RKO (cell line): ENCODE measurements around the gene TRPV5.

Experiments
- DNase-seq: peaks from one replicate; pipeline ENCODE4 v3.0.0-alpha.2; 2016; ENCODE audit warnings: low spot score

Gene TRPV5

DNA sequence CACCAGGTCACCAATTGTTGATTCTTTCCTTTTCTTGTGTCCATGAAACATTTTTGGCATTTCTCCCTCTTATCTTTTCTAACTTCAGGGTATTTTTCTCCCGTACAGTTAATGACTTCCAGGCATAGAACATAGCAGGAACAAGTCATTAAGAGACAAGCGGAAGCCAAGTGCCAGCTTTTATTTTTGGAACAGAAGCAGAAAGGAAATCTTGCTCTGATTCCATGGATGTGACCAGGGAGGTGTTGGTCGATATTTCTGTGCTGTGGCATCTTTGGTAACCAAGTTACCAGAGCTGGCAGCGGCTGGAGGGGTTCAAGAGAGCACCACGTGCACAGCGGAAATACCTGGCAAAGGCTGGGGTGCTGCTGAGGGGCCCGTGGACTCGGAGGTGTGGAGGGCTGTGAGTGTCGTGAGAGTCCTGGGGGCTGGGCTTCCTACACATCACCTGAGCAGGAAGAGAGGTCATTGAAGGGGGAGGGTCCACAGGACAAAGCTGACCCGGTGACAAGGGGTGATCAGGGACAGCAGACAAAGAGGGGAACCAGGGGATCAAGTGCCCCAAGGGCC, 7.5 kb upstream of the TRPV5 start:
- no peak for DNase-seq

DNA sequence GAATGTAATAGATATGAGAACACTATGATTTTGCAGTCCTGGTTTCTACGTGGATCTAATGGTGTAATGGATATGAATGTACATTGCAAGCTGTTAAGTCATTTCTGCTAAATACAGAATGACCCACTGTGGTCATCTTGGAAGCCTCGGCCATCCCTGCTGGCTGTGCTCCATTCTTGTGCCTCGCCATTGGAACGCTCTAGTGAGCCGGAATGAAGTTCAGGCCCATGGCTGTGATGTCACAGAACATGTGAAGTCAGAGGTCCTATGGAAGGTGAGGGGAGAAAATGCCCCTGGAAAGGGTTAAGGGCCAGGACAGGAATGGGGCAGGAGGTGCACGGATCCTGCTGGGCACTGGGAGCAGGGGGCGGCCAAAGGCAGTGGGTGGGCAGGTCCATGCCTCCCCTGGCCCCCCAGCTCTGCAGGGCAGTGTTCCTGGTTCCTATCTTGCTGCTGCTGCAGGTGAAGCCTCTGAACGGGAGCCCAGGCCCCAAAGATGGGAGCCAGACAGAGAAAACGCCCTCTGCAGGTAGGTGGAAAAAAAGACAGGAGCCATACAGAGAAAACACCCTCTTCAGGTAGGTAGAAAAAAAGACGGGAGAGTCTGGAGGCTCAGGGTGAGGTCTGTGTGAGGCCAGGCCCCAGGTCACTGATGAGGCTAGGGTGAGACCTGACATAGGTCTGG, 5.8 kb upstream of the TRPV5 start, which contains the start of gene LLCFC1:
Gene LLCFC1, plus strand, starts transcription at position 259 of the 685 bp plus-strand sequence. Its CDS starts 138 bp downstream, at position 397.
- no peak for DNase-seq

DNA sequence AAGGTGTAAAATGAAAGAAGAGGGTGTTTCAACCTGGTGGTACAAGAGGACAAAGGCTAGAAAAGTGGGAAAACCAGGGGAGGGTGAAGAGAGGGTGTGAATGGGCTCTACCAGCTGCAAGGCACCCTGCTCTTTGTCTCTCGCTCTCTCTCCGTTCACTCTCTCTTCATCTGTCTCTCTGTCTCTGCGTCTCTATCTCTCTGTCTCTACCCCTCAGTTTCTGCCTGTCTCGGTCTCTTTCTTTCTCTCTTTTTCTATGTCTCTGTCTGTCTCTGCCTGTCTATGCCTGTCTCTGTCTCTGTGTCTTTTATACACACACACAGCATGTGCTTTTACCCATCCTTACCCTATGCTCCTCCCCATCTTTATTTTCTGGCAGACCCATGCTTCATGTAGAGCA, 5.1 kb upstream of the TRPV5 start:
- no peak for DNase-seq

DNA sequence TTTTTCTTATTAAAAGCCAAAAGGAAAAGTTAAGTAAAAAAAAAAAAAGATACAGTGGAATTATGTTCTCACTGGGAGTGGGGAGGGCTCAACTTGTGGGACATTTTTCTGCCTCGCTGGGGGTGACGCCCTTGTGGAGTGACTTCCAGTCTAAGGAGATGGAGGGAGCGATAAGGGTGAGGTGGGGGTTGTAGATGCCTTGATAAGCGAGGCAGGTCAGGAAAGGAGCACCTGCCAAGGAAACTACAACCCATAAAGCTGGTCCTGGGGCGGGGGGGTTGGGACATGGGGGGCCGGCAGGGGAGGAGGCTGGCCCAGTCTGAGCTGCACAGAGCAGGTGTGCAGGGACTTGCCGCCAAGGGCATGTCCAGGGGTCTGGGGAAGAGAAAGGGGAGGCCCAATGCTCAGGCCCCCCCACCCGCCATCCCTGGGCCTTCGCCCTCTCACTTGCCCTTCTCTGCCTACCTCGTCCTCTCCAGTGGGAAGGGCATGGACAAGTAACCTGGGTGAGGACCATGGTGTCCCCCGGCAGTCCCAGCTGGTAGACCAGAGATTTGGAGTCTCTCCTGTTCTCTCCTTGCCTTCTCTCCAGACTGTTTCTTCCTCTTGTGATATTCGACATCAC, 2.5 kb upstream of the TRPV5 start:
- DNase-seq: no peak

DNA sequence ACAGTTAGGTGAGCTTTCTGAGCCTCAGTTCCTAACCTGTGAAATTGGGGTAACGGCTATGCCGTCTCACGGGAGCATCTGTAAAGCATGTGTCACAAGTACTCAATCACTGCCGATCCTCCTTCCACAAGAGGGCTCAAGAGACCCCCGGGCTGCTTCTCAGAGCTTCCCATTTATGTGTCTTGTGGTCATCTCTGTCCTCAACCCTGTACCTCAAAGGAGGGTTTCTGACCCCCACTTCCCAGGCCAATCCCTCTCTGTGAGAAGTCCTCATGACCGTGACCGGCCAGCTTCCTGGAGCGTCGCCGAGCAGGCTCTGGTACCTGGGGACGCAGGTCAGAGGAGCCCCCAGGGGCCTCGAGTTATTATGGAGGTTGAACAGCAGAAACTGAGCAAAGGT, 510 bp upstream of the TRPV5 start:
- no peak for DNase-seq

DNA sequence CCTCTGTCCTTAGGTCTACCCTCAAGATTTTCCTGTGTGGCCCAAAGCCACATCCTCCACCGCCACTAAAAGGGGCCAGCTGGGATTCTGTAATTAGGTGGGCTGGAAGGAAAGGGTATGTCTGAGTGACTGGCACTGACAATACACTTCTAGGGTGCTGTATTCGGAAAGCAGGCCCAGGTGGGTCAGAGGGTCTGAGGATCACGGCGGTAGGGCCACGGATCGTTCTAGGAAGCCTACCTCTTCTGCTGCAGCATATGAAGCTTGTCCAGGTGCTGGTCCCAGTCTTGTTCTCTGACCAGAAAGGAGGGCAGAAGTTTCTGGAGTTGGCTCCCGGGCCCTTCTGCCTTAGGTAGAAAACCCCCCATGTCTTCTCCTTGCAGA, 462 bp downstream of the TRPV5 start:
- no peak for DNase-seq

DNA sequence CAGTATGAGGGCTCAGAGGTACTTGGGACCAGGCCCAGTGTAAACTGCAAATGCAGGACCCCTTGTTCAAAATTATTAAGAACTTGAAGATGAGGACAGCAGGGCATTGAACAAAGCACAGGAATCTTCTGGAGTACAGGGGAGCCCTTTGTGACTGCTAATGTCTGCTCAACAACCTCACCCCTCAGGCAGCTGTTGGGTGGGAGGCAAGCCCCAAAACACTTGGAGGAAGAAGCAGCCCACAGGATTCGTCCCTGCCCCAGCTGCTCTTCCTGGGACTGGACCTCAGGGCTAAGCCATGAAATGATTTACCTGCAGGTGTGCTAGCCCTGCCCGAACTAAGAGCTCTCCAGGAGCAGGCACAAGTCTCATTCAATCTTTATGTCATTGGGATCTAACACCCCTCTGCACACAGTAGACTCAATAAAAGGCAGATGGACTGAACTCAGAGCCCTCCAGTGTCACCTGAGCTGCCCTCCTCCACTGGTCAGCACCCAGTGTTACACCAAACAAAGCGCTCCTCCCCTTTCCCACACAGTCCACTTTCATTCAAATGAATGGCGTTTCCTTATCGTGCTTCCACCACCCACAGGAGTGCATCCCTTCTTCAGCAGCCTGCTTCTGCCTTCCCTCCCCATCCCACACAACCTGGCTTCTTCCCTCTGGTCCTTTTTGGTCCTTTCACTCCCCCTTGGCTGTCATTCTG, 1.0 kb downstream of the TRPV5 start:
- no peak for DNase-seq

DNA sequence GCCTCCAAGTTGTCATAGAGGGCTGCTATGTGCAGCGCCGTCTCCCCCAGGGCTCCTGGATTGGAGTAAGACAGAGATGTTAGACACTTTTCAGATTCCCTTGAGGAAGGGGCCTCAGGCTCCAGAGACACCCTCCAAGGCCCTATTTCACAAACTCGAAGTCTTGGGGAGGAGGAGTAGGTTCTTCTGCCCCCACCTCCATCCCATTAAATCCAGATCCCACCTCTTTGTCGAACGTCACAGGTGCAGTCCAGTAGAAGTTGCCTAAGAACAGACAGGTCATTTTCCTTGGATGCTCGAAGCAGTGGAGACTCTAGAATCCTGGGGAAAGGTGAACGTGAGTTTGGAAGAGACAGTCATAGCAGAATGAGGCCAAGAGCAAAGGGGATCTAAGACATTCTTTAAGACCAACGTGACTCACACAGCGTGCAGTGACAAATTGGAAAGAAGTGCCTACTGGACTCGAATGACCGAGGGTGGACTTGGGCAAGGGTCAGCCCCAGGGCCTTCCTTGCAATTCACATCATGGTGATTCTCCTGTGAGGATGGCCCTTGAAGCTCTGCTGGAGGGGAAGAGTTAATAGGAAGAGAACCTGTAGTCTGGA, 3.3 kb downstream of the TRPV5 start:
- DNase-seq: no peak

DNA sequence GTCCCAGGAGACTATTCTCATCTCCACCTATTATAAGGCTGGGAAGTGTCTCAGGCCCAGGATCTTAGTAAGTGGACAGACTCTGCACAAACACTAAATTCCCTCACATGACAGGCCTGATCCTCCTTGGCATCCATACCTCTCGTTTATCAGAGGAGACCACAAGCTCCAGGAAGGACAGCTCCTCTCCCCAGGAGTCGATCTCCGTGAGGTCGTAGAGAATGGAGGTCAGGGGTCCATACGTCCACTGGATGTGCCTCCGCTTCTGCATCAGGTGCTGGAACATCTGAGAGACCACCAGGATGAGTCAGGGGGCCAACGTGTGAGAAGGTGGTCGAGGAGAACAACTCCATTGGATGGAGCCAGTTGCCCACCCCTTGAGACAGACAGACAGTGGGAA, 5.6 kb downstream of the TRPV5 start:
- DNase-seq: no peak

DNA sequence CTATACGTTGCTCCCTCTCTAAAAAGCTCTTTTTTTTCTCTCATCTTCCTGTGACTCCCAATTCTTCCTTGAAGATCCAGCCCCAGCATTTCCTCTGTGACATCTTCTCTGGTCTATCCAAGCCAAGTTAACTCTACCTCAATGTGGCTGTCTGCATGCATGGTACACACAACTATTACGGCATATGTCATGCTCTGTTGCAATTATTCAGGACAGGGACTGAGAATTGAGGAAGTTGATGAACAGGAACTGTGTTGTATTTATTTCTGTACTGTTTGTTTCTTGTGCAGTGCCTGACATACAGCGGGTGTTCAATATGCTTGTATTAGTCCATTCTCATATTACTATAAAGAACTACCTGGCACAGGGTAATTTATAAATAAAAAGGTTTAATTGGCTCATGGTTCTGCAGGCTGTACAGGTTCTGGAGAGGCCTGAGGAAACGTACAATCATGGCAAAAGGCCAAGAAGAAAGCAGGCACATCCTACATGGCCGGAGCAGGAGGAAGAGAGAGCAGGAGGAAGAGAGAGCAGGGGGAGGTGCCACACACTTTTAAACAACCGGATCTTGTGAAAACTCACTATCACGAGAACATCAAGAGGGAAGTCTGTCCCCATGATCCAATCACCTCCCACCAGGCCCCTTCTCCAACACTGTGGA, 6.3 kb downstream of the TRPV5 start:
- DNase-seq: no peak

DNA sequence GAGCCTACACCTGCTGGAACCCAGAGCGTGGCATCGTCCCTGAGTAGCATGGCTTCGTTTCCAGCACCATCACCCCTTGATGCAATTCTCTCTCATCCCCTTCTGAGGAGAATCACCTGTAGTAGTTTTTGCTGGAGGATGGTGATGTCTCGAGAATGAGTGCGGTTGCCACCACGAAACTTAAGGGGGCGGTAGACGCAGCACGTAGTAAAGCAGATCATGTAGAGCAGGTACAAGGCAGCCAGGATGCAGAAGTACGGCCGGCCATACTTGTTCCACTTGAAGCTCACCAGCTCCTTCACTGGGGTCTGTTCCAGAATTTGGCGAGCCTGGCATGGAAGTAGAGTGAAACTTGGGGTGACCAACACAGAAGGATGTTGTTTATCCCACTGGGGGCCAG, 8.1 kb downstream of the TRPV5 start:
- DNase-seq: no peak

DNA sequence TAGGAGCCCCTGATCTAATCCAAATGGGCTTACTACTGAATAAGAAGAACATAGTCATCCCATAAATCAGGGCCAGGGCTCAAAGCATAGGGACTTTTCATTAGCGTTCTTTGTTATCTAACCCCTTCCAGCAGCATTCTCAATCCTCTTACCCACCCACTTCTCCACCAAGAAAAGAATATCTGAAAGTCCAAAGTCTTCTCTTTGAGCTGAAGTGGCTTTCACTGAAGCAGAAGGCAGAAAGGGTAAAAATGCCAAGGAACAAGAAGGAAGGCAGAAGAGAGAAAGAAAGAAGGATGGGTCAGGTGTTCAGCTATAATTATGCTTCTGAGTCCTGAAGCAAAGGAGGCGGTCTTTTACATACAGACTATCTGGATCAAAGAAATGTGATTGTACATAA, 10.2 kb downstream of the TRPV5 start:
- no peak for DNase-seq

DNA sequence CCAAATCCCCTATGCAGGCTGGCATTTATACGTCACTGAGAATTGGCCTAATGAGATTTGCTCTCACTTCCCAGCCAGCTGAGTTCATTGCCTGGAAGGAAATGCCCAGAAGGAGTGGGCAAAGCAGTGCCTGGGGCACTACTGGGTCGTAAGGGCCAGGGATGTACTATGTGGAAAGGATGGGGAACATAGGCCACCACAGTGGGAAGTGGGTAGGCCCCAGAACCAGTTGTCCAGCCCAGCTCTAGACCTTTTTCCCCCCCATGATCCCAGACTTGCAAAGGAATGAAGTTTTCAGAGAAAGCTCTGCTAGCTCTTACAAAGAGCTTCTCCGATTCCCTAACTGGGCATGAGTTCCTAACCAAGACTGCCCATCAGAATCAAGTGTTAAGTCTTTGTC, 13.9 kb downstream of the TRPV5 start:
- no peak for DNase-seq

DNA sequence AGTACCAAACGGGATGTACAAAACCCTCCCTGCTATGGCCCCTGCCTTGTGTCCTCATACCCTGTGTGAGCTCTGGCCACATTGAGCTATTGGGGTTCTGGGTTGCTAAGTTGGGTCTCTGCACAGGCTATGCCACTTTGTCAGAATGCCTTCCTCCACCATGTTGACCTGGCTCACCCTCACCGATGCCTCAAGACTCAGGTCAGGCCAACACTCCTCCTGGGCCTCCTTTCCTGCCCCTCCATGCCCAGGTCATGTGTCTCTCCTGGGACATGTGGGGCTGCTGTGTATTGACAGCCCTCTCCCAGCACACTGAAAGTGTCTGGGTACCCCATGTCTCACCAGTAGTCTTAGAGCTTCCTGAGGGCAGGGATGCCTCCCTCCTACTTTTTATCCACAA, 14.6 kb downstream of the TRPV5 start:
- DNase-seq: no peak

DNA sequence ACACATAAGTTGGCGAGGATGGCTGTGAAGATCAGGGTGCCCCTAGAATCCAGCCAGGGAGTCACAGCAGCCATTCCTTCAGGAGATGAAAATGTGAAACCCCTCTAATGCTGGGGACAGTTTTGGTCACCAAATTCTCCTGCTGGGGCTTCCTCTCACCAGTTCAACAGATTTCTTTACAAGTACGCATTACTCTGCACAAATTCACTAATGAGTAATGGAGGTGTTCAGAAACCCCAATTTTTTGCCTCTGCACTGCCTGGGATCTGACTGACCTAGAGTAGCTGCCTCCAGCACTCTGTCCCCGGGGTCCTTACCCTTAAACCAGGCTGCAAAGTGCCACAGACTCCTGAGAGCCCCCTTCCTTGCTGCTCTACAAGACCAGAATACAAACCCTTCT, 16.1 kb downstream of the TRPV5 start:
- no peak for DNase-seq

DNA sequence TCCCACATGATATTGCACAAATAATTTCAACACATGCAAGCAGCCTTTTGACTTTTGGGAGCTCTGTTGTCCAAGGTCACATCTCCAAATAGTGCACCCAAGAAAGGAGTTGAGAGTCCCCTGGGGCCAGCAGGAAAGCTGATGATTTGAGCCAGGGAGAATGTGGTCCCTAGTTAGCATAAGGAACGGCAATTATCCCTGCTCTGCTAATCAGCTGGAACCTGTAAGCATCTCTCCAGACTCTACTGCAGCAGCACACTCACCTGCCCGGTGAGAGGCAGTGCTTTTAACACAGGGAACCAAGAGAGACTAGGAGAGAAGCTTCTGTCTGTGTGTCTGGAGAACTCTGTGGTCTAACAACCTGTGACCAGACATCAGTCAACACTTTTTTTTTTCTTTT, 17.0 kb downstream of the TRPV5 start:
- no peak for DNase-seq

DNA sequence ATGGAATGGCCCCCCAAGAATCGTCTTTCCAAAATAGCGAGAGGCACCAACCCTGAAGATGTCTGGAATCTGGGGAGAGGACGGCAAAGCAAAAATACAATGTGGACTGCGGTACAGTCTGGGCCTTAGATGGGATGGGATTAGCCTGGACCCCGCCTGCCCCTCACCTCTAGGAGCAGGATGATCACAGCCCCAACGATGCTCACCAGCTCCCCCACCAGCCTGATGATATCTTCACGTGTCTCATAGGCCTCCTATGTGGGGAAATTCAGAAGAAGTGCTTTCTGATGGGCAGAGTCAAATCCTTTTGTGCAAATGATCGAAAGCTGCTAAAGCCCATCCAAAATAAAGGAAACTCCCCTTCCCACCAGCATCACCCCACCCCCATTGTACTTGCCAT, 18.2 kb downstream of the TRPV5 start:
- no peak for DNase-seq

DNA sequence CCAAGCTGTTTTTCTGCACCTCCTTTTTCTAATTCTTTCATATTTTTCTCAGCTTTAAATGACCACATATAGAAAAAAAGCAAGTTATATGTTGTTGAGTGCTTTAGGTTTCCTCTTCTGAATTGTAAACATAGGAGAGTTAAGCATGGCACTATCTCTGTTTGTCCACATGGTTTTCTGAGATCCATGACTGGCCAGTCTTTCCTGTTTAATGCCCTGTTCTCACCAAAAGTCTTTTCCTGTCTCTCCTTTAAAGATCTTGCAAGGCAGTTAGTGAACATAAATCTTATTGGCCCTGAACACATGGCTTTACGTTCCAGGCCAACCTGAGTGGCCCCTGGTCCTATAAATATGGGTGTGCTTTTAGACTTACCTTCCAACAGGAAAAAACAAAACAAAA, 19.4 kb downstream of the TRPV5 start:
- DNase-seq: no peak

DNA sequence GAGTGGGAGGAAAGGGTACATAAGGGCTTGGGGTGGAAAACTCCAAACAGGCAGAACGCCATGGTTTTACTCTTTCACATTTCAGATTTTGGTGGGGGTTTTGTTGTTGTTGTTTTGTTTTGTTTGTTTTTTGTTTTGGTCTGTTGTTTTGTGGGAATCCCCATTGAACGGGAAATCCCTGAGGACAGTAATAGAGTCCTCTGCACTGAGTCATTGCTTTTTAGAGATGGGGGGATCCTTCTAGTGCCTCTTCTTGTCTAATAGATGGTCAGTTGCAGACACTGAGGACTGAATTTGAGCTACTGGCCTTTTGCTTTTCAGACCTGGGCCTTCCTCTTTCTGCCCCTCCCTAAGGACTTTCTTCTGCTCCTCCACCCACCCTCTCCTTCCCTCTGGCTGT, 20.0 kb downstream of the TRPV5 start:
- no peak for DNase-seq

DNA sequence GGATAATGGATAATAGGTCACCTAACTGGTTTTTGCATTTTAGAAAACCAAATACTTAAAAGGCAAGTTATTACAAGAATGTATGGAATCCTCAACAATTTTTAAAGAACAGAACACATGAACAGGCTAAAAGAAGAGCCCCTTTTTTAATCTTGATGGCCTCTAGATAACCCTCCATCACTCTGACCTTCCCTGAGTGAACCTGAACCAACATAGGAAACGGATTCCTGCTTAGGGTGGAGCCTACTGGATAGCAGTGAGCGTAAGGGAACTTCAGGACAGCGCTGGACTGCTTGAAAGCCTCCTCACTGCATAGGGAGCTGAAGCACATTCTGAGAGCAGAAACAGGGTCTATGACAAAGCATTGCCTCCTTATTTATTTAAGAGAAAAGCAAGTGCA, 20.5 kb downstream of the TRPV5 start:
- no peak for DNase-seq

DNA sequence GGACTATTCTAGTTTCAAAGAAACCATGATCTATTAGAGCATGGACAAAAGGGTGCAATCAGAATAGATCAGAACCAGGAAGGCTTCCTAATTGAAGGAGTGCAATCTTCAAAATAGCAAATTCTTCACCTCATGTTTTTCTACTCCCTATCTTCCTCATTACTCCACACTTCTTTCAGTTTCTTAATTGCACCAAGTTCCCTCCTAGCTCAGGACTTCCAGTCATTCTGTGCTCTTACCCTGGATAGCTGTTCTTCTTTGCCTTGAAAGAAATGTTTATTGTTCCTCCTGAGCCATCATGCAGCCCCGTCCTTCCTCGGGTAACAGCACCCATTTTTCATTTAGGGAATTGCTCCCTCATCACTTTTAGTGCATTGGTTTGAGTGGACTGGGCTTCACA, 23.1 kb downstream of the TRPV5 start:
- no peak for DNase-seq

DNA sequence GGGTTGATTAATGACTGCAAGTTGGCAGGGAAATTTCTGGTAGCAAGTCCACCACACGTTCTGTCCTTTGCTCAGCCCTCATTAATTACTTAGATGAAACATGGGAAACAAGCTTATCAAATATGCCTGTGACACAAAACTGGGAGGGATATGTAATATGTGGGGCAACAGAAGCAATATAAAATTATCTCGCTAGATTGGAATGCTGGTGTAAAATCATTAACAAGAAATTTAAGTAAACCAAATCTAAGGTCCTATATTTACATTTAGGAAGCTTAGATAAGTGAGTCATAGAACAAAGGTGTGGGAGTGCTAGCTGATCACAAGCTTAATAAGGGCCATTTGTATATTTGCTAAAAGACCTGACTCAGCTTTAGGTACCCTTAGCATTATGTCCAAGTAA, 23.5 kb downstream of the TRPV5 start:
- DNase-seq: no peak
